22Rv1 (cell line): Measurements from ENCODE around the gene CHMP3.

Experiments
- ZFX ChIP-seq: fragments of 450-650 bp; IDR thresholded peaks from 2 replicates; pipeline ENCODE4 v1.6.1; 2017; ENCODE audit warnings: antibody characterized with exemption, borderline replicate concordance
- TF ChIP-seq, protein P1 (sequence below): fragments of 450-650 bp; IDR thresholded peaks from 2 replicates; pipeline ENCODE4 v1.5.1; 2017; ENCODE audit warnings: mild to moderate bottlenecking

DNA sequence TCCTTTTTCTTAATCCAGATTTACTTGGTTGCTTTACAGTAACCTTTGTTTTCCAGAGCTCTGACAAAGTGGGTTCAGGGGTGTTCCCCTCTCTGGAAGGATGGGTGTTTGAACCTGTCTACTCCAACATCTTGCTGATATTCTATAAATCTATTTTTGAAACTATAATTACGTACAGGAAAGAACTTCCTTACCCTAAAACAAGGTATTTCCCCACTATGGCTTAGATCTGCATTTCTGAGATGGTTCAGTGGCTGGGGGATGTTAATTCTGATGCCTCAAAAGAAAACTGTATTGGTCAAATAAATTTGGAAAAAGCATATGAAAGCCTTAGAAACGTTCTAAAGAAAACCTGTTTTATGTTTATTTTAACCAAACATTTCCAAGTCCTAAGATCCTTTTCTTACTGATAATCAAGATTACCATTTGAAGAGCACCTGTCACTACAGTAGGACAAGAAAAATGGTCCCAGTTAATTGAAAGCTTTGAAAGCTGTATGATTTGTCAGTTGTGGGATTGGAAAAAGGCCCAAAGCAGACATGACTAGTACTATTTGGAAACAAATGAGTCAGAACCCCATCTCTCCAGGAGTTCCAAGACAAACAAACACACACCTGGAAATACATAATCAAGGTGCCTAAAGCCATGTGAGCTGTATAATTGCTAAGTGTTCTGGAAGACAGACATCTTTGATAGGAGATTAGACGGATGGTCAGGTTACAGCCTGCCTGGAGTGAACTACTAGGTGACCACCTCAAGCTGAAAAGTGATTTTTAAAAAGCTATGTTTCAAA lies 64.6 kb downstream of the CHMP3 start:
- TF ChIP-seq, protein P1, sequence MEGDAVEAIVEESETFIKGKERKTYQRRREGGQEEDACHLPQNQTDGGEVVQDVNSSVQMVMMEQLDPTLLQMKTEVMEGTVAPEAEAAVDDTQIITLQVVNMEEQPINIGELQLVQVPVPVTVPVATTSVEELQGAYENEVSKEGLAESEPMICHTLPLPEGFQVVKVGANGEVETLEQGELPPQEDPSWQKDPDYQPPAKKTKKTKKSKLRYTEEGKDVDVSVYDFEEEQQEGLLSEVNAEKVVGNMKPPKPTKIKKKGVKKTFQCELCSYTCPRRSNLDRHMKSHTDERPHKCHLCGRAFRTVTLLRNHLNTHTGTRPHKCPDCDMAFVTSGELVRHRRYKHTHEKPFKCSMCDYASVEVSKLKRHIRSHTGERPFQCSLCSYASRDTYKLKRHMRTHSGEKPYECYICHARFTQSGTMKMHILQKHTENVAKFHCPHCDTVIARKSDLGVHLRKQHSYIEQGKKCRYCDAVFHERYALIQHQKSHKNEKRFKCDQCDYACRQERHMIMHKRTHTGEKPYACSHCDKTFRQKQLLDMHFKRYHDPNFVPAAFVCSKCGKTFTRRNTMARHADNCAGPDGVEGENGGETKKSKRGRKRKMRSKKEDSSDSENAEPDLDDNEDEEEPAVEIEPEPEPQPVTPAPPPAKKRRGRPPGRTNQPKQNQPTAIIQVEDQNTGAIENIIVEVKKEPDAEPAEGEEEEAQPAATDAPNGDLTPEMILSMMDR: no peak
- TF ChIP-seq ZFX: no peak
